ENCODE results near the gene IL5RA. TPM values are rescaled to one million over a fixed set of nuclear protein-coding genes. Genes with fewer than 3 reads are reported as not detected.

IL5RA gene
- total RNA-seq, 1 experiment from 2014 or later: not detected

- no TSS peak for BruUV-seq (replicated peaks)
- Histone ChIP-seq H3K9ac (ENCODE audit: low read length) (no peak overlapping the region), H3K36me3 (ENCODE audit: control insufficient read depth in 1 of 2, insufficient read depth in 2 of 2, low read length in 2 of 2) (no peaks in the 10 kb centered on the region), H3K9me3 (ENCODE audit: control insufficient read depth in 1 of 2, insufficient read depth in 1 of 2, low read depth in 1 of 2, low read length in 2 of 2) (no peaks in the 10 kb centered on the region), H2AFZ (ENCODE audit: low read depth, low read length, poor library complexity, severe bottlenecking) (no peak overlapping the region), H4K20me1 (ENCODE audit: insufficient read depth) (no peaks in the 10 kb centered on the region), H3K27me3 (ENCODE audit: insufficient read depth, low read length) (peaks cover 9% of the 10 kb centered on the region; the same call in 1 of the 2 replicates), H3K79me2 (ENCODE audit: insufficient read depth, low read length) (no peaks in the 10 kb centered on the region), H3K9me2 (ENCODE audit: insufficient read depth) (no peaks in the 10 kb centered on the region), H3K4me2 (ENCODE audit: low read length) (no peak overlapping the region), H3K27ac (ENCODE audit: low read depth, low read length) (no peak overlapping the region), H3K4me1 (ENCODE audit: control insufficient read depth in 1 of 2, insufficient read depth in 2 of 2, low read length in 2 of 2) (no peaks in the 10 kb centered on the region), H3K4me3 (replicated peaks in 1 of 2; ENCODE audit: low read depth in 1 of 2, low read length in 2 of 2) (no peak overlapping the region)
- intact Hi-C loops (cut with micrococcal nuclease): no loop called here
- DNase-seq (ENCODE audit: low read depth, low spot score) (no peak), ATAC-seq (no peak)
- CTCF ChIA-PET: no interaction called here
- RAD21 ChIA-PET (ENCODE audit: low non-redundant PET in 1 of 2, low total read pairs in 2 of 2, uncharacterized antibody in 2 of 2, unreplicated experiment in 2 of 2): no interaction called here
- no peak for TF ChIP-seq ZFX (IDR thresholded peaks at IDR 0.05)
- TF ChIP-seq EZH2phosphoT487 (IDR thresholded peaks at IDR 0.05; ENCODE audit: borderline replicate concordance): no peak
- no peak for TF ChIP-seq YY1 (IDR thresholded peaks at IDR 0.05; ENCODE audit: extremely low read depth, insufficient replicate concordance, low read depth, low read length)
- TF ChIP-seq REST (IDR thresholded peaks at IDR 0.05; ENCODE audit: low read depth): no peak
- no peak for TF ChIP-seq POLR2A (IDR thresholded peaks at IDR 0.05; ENCODE audit: borderline replicate concordance, extremely low read depth, insufficient read depth, insufficient read length)
- no peak for TF ChIP-seq ZNF274 (IDR thresholded peaks at IDR 0.05; ENCODE audit: low read depth, low read length)
- TF ChIP-seq TCF7L2 (IDR thresholded peaks at IDR 0.05; ENCODE audit: borderline replicate concordance, extremely low read depth, insufficient read depth, insufficient read length): no peak
- no peak for TF ChIP-seq EGR1 (IDR thresholded peaks at IDR 0.05; ENCODE audit: low read depth)
- TF ChIP-seq CTCF (IDR thresholded peaks at IDR 0.05 in 2 of 3, conservative IDR thresholded peaks at IDR 0.05 in 1 of 3; ENCODE audit: borderline replicate concordance in 1 of 3, insufficient read depth in 1 of 3, low read depth in 2 of 3, low read length in 2 of 3): no peak
- TF ChIP-seq RAD21 (IDR thresholded peaks at IDR 0.05; ENCODE audit: low read depth): no peak
- no peak for TF ChIP-seq ZBTB33 (IDR thresholded peaks at IDR 0.05; ENCODE audit: extremely low read depth, insufficient replicate concordance, low read length)
- TF ChIP-seq FOSL1 (IDR thresholded peaks at IDR 0.05; ENCODE audit: low read depth): no peak
- POLR2A ChIA-PET: no interaction called here
Observed at GRCh38 chr3:3053974-3054373, 56.2 kb downstream of the IL5RA start.
